ENCODE results near the gene TSHZ1.

- TF ChIP-seq EZH2phosphoT487 (IDR thresholded peaks at IDR 0.05; ENCODE audit: insufficient read depth, low read depth) (no peak), EZH2 (IDR thresholded peaks at IDR 0.05; ENCODE audit: insufficient read depth, poor library complexity, severe bottlenecking) (no peak)
Observed at GRCh38 chr18:75199327-75199726, 11.3 kb upstream of the TSHZ1 start.
